HEK293 (cell line): ENCODE measurements around the gene E2F1.

Experiments
- BCL11B ChIP-seq: fragments of 450-650 bp; formaldehyde crosslinking; IDR thresholded peaks from 2 replicates; pipeline ENCODE4 v1.5.1; 2016; ENCODE audit warnings: low read depth, missing biosample characterization, missing genetic modification characterization
- EGR2 ChIP-seq: fragments of 450-650 bp; formaldehyde crosslinking; IDR thresholded peaks from 2 replicates; pipeline ENCODE4 v1.5.1; 2016; ENCODE audit warnings: low read depth, missing biosample characterization, missing genetic modification characterization
- GLIS1 ChIP-seq: fragments of 450-650 bp; formaldehyde crosslinking; IDR thresholded peaks from 2 replicates; pipeline ENCODE4 v1.5.1; 2016; ENCODE audit warnings: missing biosample characterization, missing genetic modification characterization
- SCRT2 ChIP-seq: fragments of 450-650 bp; formaldehyde crosslinking; IDR thresholded peaks from 2 replicates; pipeline ENCODE4 v1.5.1; 2016; ENCODE audit warnings: missing biosample characterization, missing genetic modification characterization
- TRIM28 ChIP-seq: IDR thresholded peaks from 2 replicates; pipeline ENCODE4 v1.6.1; 2011; ENCODE audit warnings: low read length, control low read depth, borderline replicate concordance
- ZBTB10 ChIP-seq: fragments of 450-650 bp; formaldehyde crosslinking; IDR thresholded peaks from 2 replicates; pipeline ENCODE4 v1.5.1; 2016; ENCODE audit warnings: missing biosample characterization, missing genetic modification characterization
- ZBTB11 ChIP-seq: fragments of 450-650 bp; formaldehyde crosslinking; conservative IDR thresholded peaks from 2 replicates; pipeline ENCODE4 v1.5.1; 2016; ENCODE audit warnings: low read depth, missing biosample characterization, missing genetic modification characterization
- ZNF121 ChIP-seq: fragments of 450-650 bp; formaldehyde crosslinking; IDR thresholded peaks from 2 replicates; pipeline ENCODE4 v1.5.1; 2016; ENCODE audit warnings: missing biosample characterization, missing genetic modification characterization
- ZNF133 ChIP-seq: fragments of 450-650 bp; formaldehyde crosslinking; IDR thresholded peaks from 2 replicates; pipeline ENCODE4 v1.5.1; 2016; ENCODE audit warnings: missing biosample characterization, missing genetic modification characterization
- ZNF2 ChIP-seq: fragments of 450-650 bp; formaldehyde crosslinking; IDR thresholded peaks from 2 replicates; pipeline ENCODE4 v1.5.1; 2016; ENCODE audit warnings: missing biosample characterization, missing genetic modification characterization
- ZNF26 ChIP-seq: fragments of 450-650 bp; formaldehyde crosslinking; IDR thresholded peaks from 2 replicates; pipeline ENCODE4 v1.5.1; 2016; ENCODE audit warnings: missing biosample characterization, missing genetic modification characterization
- ZNF302 ChIP-seq: fragments of 450-650 bp; formaldehyde crosslinking; IDR thresholded peaks from 2 replicates; pipeline ENCODE4 v1.5.1; 2016; ENCODE audit warnings: missing biosample characterization, missing genetic modification characterization, low read depth
- ZNF366 ChIP-seq: fragments of 450-650 bp; formaldehyde crosslinking; conservative IDR thresholded peaks from 2 replicates; pipeline ENCODE4 v1.5.1; 2016; ENCODE audit warnings: missing biosample characterization, missing genetic modification characterization
- ZNF391 ChIP-seq: fragments of 450-650 bp; formaldehyde crosslinking; IDR thresholded peaks from 2 replicates; pipeline ENCODE4 v1.5.1; 2016; ENCODE audit warnings: low read depth, missing biosample characterization, missing genetic modification characterization, borderline replicate concordance
- ZNF501 ChIP-seq: fragments of 450-650 bp; formaldehyde crosslinking; IDR thresholded peaks from 2 replicates; pipeline ENCODE4 v1.5.1; 2016; ENCODE audit warnings: missing biosample characterization, missing genetic modification characterization
- ZNF561 ChIP-seq: fragments of 450-650 bp; IDR thresholded peaks from 2 replicates; pipeline ENCODE4 v1.5.1; 2018; ENCODE audit warnings: missing biosample characterization, missing genetic modification characterization, borderline replicate concordance
- ZNF660 ChIP-seq: fragments of 450-650 bp; IDR thresholded peaks from 2 replicates; pipeline ENCODE4 v1.5.1; 2018; ENCODE audit warnings: missing biosample characterization, mild to moderate bottlenecking, missing genetic modification characterization
- ZNF664 ChIP-seq: fragments of 450-650 bp; formaldehyde crosslinking; IDR thresholded peaks from 2 replicates; pipeline ENCODE4 v1.5.1; 2016; ENCODE audit warnings: missing biosample characterization, missing genetic modification characterization
- ZNF777 ChIP-seq: fragments of 450-650 bp; formaldehyde crosslinking; IDR thresholded peaks from 2 replicates; pipeline ENCODE4 v1.5.1; 2017; ENCODE audit warnings: missing biosample characterization, missing genetic modification characterization, borderline replicate concordance
- ZSCAN18 ChIP-seq: fragments of 450-650 bp; formaldehyde crosslinking; IDR thresholded peaks from 2 replicates; pipeline ENCODE4 v1.5.1; 2016; ENCODE audit warnings: missing biosample characterization, missing genetic modification characterization
- ZSCAN23 ChIP-seq: fragments of 450-650 bp; formaldehyde crosslinking; IDR thresholded peaks from 2 replicates; pipeline ENCODE4 v1.5.1; 2016; ENCODE audit warnings: missing biosample characterization, missing genetic modification characterization
- TF ChIP-seq, protein P1 (sequence below): fragments of 450-650 bp; formaldehyde crosslinking; IDR thresholded peaks from 2 replicates; pipeline ENCODE4 v1.5.1; 2016; ENCODE audit warnings: missing biosample characterization, missing genetic modification characterization
- TF ChIP-seq, protein P2 (sequence below): fragments of 450-650 bp; IDR thresholded peaks from 2 replicates; pipeline ENCODE4 v1.5.1; 2018; ENCODE audit warnings: missing biosample characterization, mild to moderate bottlenecking, missing genetic modification characterization
- TF ChIP-seq, protein P3 (sequence below): fragments of 450-650 bp; formaldehyde crosslinking; IDR thresholded peaks from 2 replicates; pipeline ENCODE4 v1.5.1; 2016; ENCODE audit warnings: missing biosample characterization, missing genetic modification characterization

Gene E2F1

DNA sequence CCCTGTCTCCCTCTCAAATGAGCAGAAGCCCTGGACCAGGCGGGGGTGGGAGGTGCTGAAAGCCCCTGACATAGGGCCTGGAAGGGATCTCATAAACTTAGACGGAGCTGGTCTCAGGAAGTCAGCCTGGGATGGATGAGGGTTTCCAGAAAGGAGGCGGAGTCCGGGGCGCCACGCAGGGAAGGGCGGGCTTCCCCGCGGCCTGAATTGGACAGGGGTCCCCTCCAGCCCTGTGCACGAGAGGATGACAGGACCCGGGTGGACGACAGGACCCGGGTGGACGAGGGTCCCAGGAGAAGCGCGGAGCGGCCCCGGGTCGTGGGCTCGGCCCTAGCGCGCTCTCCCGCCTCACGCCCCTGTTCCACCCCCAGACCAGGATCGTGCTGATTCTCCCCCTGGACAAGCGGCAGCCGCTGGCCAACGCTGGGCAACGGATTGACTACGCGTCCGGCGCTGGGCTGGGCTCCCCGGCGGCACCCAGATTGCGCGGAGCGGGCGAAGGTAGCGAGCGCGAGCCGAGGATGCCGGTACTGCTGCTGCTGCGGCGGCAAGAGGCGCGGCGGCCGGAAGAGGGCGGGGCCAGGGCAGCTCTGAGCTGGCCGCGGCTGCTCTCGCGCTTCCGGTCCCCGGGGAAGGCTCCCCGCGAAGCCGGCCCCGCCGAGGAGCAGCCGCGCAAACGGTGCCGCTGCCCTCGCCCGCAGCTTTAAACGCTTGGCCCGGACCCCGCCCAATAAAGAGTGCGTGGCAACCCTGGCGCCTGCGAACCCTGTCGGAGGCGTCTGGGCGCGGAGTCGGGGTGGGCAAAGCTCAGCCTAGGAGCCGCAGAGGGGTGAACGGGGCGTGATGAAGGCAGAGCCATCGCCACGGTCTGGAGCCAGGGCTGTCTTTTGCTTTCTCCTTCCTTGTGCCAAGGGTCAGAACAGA is 22.8 kb downstream of the E2F1 start (continued):
- TF ChIP-seq ZNF366 (no peak), ZSCAN23 (tag by site-specific recombination) (no peak), ZNF660 (peak; percentile 60; the same call in 1 of the 2 replicates), ZNF501 (0 out of 2 replicates have a peak, but pooled peaks have one; percentile 78), ZSCAN18 (tag by site-specific recombination) (no peak), EGR2 (tag by site-specific recombination) (0 out of 2 replicates have a peak, but pooled peaks have one; percentile 30), ZNF26 (tag by site-specific recombination) (no peak), ZNF561 (tag by site-specific recombination) (peak; percentile 55; the same call in 1 of the 2 replicates), ZNF302 (tag by site-specific recombination) (no peak), ZBTB11 (tag by site-specific recombination) (peak; percentile 96), ZNF2 (tag by site-specific recombination) (peak; percentile 65; the same call in 1 of the 2 replicates), BCL11B (tag by site-specific recombination) (no peak), ZNF121 (no peak), ZNF664 (tag by site-specific recombination) (no peak), ZNF777 (tag by site-specific recombination) (no peak), TRIM28 (no peak), SCRT2 (tag by site-specific recombination) (no peak), ZBTB10 (tag by site-specific recombination) (no peak; the same call in 1 of the 2 replicates), ZNF133 (tag by site-specific recombination) (no peak), ZNF391 (no peak), GLIS1 (tag by site-specific recombination) (peak; percentile 81)
- TF ChIP-seq, protein P1, sequence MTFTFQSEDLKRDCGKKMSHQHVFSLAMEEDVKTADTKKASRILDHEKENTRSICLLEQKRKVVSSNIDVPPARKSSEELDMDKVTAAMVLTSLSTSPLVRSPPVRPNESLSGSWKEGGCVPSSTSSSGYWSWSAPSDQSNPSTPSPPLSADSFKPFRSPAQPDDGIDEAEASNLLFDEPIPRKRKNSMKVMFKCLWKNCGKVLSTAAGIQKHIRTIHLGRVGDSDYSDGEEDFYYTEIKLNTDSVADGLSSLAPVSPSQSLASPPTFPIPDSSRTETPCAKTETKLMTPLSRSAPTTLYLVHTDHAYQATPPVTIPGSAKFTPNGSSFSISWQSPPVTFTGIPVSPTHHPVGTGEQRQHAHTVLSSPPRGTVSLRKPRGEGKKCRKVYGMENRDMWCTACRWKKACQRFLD (tag by site-specific recombination) = no peak
- TF ChIP-seq, protein P2, sequence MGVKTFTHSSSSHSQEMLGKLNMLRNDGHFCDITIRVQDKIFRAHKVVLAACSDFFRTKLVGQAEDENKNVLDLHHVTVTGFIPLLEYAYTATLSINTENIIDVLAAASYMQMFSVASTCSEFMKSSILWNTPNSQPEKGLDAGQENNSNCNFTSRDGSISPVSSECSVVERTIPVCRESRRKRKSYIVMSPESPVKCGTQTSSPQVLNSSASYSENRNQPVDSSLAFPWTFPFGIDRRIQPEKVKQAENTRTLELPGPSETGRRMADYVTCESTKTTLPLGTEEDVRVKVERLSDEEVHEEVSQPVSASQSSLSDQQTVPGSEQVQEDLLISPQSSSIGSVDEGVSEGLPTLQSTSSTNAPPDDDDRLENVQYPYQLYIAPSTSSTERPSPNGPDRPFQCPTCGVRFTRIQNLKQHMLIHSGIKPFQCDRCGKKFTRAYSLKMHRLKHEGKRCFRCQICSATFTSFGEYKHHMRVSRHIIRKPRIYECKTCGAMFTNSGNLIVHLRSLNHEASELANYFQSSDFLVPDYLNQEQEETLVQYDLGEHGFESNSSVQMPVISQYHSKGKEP = peak; percentile 54; the same call in 1 of the 2 replicates
- TF ChIP-seq, protein P3, sequence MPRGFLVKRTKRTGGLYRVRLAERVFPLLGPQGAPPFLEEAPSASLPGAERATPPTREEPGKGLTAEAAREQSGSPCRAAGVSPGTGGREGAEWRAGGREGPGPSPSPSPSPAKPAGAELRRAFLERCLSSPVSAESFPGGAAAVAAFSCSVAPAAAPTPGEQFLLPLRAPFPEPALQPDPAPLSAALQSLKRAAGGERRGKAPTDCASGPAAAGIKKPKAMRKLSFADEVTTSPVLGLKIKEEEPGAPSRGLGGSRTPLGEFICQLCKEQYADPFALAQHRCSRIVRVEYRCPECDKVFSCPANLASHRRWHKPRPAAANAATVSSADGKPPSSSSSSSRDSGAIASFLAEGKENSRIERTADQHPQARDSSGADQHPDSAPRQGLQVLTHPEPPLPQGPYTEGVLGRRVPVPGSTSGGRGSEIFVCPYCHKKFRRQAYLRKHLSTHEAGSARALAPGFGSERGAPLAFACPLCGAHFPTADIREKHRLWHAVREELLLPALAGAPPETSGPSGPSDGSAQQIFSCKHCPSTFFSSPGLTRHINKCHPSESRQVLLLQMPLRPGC = peak; percentile 35; the same call in 1 of the 2 replicates
